Stimulated activated CD8-positive, alpha-beta memory T cell treated with anti-CD3 and anti-CD28 coated beads, Interleukin-7, amount 100 ng/mL, for 48 hours (primary cell): ENCODE data around the gene WEE1.

Experiments used
- DNase-seq, 2 donors: peaks; one replicate each; pipeline ENCODE4 v3.0.0-alpha.2; 2020; ENCODE audit warnings: low read depth in 1 of 2; ENCODE audit errors: extremely low read depth in 1 of 2

Gene WEE1

DNA sequence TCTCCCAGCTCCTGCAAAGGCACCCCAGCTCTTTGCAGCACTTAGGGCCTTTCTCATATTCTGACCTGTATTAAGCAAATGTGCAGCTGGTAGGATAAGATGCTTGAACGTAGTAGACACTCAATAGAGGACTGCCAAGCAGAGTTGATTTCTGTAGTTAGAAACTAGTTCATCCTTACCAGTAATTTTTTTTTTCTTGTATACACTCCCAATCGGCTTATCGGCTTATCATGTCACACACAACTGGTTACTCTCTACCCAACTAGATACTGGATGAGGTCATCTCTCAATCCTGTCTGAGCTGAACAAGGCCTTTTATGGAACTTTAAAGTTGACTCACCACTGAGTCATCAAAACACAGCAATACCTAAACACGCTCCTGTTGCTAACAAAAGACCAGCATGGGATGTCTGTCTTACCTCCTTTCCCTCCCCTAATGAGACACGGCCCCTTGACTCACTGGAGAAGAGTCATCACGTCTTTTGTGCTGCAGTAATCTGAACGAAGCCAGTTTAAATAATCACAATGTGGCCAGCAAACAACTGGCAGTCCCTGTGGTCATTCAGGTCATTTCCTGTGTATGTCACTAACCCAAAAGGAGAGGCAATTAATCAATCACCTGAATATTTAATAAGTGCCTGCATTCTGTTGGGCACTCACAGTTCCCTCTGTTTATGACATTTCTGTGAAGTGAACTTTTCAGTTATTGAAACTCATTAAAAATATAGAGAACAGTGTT lies 7.5 kb upstream of the WEE1 start:
- DNase-seq, result peak; percentile 9 to 68

DNA sequence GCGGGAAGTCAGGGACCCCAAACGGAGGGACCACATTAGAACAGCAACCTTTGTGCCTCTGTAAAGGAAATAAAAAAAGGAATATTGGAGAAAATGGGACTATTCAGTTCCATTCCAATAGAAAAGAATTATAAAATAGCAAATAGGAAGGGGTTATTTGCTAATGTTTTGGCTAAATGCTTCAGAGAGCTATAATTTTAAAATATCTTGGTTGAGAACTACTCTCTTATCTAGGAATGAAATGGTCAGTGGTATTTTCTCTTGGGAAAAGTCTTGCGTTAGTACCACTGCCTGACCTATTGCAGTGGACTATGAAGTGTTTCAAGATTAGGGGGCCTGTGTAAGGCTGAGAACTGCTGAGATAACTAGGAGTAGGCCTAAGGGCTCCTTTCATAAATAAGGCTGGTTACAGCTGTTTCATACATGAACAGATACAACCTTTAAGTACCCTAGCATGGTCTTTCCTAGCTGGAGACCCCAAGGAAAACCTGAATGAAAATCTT lies 6.9 kb upstream of the WEE1 start:
- no peak for DNase-seq

DNA sequence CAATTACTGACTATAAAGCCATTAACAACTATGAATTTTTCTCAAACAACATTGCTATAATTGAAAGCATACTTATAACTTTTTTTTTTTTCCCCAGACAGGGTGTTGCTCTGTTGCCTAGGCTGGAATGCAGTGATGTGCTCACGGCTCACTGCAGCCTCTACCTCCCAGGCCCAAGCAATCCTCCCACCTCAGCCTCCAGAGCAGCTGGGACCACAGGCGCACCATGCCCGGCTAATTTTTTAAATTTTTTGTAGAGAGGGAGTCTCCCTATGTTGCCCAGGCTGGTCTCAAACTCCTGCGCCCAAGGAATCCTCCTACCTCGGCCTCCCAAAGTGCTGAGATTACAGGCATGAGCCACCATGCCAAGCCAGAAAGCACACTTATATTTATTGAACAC lies 6.1 kb upstream of the WEE1 start:
- DNase-seq, result no peak

DNA sequence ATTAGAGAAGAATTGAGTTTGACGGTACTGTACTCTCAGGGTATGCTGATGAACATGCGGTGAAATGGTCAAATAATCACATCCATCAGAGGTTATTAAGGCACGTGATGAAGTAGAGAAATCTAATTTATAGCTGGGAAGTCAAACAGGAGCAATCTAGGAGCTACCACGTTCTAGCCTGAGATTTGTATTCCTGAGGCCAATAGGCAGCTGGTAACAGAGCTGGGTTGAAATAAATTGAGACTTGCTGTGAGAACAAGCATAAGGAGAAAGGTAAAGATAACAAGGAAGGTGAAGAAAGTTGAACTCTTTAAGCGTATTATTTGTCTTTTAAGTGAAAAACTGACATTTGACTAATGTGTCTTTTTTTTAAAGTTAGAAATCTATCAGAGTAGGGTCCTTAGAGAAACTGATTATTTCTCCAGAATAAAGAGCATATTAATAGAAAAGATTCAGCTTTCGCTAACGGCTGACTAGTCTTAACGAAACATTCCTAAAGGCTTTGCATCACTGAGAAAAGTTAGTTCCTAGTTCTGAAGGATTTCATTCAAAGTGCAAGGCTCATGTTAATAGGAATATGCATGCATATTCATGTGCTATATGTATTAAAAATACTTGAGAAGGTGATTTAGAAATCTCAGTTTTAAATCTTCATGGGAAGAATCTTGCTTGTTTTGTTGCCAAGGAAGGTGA lies 5.2 kb upstream of the WEE1 start:
- DNase-seq, result no peak

DNA sequence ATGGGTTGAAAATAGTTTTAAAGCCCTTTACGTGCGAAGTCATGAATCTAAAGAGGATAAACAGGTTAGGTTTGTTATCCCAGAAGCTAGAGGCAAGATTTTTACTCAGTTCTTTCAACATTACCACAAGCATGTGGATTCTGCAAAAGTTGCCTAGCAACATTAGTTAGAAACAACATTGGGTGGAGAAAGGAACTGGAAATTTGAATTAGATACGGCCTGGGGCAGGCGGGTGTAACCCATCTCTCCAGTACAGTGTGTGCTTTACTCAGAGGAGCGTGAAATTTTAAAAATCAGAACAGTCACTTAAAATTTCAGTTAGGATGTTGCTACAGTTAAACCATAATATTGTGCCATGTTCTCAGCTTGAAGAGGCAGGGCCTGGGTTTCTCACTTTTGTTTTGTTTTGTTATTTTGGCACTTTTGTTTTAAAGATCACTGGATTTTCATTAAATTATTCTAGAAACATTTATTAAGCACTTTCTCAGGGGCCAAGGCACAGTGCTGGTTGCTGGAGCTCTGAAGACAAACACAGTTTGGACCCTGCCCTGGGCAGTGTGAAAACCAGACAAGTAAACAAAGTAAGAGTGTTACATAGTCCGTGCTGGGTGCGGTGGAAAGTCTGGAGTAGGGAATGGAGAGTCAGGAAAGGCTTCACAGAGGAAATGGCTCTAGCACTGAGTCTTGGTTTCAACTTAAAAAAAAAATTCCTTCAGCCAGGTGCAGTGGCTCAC lies 4.4 kb upstream of the WEE1 start:
- no peak for DNase-seq

DNA sequence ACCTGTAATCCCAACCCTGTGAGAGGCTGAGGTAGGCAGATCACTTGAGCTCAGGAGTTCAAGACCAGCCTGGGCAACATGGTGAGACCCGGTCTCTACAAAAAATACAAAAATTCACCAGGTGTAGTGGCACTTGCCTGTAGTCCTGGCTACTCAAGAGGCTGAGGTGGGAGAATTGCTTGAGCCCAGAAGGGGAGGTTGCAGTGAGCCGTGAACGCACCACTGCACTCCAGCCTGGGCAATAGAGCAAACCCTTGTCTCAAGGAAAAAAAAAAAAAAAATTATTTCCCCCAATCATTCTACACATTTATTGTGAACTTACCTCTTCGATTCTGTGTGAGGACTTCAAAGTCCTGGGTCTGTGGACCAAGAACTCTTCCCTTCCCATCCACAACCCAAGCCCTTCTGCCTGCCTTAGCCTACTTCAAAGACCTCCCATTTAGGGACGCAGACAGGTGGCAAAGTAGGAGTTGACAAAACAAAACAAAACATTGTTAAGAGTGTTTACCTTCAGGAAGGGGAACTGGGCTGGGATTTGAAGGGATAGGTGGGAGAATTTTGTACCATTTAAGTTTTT lies 3.8 kb upstream of the WEE1 start:
- DNase-seq, result no peak

DNA sequence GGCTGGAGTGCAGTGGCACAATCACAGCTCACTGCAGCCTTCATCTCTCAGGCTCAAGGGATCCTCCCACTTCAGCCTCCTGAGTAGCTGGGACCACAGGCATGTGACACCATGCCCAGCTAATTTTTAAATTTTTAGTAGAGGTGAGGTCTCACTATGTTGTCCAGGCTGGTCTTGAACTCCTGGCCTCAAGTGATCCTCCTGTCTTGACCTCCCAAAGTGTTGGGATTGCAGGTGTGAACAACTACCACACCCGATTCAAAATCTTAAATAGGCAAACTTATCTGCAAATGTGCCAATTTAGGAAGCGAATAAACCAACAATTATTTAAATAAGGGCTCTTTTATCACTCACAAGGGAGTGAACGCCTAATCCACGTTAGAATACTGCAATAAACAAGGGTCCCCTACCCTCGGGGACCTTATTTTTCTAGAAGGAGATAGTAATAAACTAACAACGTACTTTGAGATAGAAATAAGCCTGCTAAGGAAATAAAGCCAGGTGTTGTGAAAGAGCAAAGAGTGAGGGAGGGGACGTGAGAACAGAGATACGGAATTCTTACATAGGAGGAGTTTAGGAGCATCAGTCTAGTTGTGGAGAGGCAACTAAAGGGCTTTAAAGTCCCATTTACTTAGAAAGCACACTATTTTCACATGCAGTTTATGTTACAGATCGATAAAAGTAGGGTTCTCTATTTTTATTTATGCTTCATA lies 3.0 kb upstream of the WEE1 start:
- no peak for DNase-seq

DNA sequence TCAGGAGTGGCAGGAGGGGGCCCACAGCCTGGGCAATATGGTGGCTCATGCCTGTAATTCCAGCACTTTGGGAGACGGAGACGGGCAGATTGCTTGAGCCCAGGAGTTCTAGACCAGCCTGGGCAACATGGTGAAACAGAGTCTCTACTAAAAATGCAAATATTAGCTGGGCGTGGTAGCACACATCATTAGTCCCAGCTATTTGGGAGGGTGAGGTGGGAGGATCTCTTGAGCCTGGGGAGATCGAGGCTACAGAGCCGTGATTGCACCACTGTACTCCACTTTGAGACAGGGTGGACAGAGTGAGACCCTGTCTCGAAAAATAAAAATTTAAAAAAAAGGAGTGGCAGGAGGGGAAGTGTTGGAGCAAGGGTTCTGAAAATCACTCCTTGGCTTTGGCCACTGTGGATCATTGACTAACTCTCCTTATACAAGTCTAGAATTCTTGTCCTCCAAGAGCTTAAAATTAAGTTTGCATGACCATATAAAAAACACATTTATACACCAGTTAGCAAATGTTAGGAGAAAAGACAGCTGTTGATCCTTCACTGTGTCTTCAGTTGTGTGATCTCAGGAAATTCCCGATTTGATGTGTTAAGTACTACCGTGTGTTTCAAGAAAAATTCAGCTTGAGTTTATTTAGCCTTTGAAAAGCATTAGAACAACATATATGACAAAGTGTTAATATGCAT lies 2.3 kb upstream of the WEE1 start:
- no peak for DNase-seq

DNA sequence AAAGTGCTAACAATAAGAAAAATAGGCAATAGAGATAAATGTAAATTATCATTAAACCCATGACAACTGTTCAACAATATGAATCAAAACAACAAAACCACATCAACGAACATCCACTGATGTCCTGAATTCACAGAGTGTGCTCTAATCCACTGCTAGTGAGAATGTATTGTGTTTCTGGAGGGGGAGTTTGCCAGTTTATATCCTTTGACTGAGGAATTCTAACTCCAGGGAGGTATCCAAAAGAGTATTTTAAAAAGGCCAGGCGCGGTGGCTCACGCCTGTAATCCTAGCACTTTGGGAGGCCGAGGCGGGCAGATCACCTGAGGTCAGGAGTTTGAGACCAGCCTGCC lies 1.7 kb upstream of the WEE1 start:
- no peak for DNase-seq

DNA sequence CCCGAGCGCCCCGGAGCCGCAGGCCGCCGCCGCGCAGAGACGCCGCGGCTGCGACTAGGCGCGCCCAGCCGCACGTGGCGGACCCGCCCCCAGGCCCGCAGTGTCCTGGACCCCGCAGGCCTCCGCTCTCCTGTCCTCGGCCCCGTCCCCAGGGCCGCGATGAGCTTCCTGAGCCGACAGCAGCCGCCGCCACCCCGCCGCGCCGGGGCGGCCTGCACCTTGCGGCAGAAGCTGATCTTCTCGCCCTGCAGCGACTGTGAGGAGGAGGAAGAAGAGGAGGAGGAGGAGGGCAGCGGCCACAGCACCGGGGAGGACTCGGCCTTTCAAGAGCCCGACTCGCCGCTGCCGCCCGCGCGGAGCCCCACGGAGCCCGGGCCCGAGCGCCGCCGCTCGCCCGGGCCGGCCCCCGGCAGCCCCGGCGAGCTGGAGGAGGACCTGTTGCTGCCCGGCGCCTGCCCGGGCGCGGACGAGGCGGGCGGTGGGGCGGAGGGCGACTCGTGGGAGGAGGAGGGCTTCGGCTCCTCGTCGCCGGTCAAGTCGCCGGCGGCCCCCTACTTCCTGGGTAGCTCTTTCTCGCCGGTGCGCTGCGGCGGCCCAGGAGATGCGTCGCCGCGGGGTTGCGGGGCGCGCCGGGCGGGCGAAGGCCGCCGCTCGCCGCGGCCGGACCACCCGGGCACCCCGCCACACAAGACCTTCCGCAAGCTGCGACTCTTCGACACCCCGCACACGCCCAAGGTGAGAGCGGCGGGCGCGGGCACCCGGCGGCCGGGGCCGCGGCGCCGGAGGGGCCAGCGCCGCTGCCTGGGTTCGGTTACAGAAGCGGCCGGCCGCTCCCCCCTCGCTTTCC lies 528 bp downstream of the WEE1 start:
- DNase-seq, result no peak

DNA sequence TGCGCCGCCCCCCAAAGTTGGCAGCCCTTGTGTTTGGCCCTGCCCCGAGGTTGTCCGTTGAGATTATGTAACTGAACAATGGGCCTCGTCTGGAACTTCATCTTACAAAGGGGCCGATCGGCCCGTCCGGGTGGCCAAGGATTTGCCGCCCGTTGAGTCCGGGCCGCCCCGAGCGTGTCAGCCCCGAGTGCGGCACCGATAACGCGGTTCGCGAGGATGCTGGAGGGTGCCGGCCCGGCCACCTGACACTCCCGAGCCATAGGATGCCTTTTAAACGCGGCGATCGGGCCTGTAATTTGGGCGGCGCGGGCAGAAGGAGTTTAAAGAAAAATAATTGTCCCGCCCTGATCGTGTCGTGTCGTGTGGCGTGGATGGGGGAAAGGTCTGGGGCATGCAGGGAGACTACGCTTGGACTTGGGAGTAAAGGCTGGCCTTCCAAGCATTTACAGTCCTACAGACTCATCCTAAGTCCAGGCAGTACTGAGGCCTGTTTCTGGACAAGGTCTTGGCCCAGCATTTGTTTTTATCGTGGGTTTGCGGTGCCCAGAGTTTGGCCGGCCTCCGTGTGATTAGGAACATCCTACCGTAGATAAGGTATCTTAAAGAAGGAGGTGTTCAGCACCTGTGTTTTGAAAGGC lies 1.3 kb downstream of the WEE1 start:
- no peak for DNase-seq

DNA sequence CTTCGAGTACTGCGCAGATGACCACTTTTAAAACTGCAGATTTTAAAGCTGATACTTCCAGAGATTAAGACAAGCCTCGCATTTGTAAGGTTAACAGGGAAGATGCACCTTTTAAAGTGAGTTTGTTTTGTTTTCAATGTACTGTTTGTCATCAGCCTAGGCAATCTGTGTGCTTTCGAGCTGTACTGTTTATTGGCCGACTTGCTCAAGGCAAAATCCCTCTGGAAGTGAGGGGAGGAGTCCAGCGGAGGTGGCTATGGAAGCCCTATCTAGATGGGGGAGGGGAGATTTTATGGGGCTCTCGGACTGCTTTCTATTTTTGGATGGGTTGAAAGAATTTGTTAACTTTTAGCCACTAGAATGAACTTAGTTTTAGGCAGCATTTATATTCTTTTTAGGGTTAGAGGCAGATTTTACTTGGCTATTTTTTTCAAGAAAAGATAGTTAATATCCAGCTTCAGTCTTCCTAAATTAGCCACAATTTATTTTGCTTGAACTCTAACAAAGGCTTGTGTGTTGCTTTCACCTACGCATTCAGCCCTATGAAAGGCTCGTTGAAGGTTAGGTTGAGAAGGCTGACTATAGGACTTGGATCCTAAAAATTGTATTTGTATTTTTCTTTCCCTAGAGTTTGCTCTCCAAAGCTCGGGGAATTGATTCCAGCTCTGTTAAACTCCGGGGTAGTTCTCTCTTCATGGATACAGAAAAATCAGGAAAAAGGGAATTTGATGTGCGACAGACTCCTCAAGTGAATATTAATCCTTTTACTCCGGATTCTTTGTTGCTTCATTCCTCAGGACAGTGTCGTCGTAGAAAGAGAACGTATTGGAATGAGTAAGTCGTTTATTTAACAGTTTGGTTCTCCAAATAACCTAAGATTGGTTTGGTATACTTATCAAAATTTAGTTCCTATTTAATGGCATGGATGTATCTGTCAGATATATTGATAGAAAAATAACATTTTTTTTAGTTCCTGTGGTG lies 2.1 kb downstream of the WEE1 start:
- no peak for DNase-seq

DNA sequence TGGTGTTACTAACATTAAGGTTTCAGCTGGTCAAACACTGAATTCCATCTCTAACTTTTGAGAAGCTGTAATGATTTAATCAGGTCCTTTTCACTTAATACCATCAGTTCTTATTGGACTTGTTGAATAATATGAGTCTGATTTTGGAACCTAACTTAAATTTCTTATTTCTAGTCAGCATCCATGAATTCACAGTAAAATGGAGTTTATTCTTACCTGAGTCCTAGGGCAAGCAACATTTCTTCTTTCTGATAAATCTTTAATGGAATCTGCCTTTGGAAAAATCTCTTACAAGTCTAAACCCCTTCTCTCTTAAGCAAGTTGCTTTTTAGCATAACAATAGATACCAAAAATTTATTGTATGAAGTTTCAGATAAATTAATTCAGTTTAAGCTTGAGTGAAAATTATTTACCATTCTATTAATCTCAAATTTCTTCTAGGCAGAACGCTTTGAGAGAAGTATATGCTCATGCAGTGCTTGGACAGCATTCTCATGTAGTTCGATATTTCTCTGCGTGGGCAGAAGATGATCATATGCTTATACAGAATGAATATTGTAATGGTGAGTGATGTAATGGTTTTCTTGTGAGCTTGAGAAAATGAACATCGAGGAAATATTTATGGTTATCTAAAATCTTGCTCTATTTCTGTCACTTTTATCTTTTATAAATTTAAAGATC lies 3.4 kb downstream of the WEE1 start:
- no peak for DNase-seq

DNA sequence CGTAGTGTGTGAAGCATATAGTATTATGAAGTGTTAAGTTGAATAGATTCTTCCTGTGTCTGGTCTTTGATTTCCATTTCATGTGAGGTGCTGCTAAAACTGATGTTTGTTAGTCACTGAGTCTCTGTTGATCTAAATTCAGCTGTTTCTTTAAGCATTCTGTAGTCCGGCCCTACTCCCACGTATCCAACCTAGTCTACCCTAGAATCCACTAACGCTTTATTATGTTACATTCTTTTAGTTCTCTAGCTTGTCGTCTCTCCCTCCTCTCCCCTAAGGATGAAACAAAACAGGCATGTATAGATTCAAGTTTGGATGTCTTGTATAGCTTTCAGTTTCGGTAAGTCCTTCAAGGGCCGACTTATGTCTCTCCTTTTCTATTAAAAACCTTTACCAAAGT lies 4.1 kb downstream of the WEE1 start:
- DNase-seq, result no peak

DNA sequence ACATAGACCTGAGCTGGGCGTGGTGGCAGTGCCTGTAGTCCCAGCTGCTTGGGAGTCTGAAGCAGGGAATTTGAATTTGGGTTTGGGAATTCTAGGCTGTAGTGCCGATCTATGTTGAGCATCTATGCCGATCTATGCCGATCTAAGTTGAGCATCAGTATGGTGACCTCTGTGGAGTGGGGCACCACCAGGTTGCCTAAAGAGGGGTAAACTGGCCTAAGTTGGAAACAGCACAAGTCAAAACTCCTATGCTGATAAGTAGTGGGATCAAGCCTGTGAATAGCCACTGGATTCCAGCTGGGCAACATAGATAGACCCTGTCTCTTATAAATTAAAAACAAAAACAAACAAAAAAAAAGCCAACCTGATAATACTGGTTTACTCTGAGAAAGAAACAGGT lies 7.4 kb downstream of the WEE1 start:
- DNase-seq, result no peak

DNA sequence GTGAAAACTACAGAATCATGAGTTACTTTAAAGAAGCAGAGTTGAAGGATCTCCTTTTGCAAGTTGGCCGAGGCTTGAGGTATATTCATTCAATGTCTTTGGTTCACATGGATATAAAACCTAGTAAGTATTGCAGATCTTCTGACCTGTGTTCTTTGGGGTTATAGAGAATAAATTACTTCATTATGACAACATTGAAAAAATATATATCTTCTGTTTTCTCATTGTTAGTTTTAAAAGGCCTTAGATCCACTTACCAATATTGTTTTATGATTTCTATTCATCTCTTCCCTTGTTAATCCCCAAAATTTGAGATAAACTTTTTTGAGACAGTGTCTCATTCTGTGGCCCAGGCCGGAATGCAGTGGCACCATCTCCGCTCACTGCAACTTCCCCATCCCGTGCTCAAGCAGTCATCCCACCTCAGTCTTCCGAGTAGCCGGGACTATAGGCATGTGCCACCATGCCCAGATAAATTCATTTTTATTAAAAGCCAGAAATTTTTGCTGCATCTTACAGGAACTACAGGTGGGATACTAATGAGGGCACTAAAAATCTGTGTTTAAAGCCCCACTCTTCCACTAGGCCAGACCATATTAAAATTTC lies 8.2 kb downstream of the WEE1 start:
- no peak for DNase-seq

DNA sequence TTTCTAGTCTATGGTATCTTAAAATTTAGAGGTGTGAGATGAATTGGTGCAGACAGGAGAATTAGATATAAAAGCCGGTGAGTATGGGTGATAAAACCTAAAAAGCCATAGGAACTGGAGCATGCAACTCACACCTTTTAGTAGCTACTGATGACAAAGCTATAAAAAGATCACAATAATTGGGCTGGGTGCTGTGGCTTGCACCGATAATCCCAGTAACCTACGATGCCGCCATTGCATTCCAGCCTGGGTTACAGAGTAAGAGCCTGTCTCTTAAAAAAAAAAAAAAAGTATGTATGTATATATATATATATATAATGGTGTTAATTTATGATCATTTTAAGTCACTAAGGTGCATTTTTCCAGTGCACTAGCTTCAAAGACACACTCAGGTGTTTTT lies 17.2 kb downstream of the WEE1 start:
- DNase-seq, result no peak
